GM18505 (cell line): ENCODE measurements around the gene UCK2.

Source experiments
- ATAC-seq: cut with Tn5 transposase; IDR thresholded peaks from one replicate; pipeline ENCODE4 v1.9.1; 2021; ENCODE audit not compliant: unreplicated experiment
- POLR2A ChIP-seq: IDR thresholded peaks from 4 replicates; pipeline ENCODE4 v1.6.1; 2011; ENCODE audit warnings: borderline replicate concordance; ENCODE audit not compliant: insufficient read depth, insufficient read length; ENCODE audit errors: extremely low read depth

The UCK2 gene

GRCh38 chr1:165915932-165916348 lies 88.5 kb downstream of the UCK2 start:
- no peak for ATAC-seq
- no peak for TF ChIP-seq POLR2A

DNA sequence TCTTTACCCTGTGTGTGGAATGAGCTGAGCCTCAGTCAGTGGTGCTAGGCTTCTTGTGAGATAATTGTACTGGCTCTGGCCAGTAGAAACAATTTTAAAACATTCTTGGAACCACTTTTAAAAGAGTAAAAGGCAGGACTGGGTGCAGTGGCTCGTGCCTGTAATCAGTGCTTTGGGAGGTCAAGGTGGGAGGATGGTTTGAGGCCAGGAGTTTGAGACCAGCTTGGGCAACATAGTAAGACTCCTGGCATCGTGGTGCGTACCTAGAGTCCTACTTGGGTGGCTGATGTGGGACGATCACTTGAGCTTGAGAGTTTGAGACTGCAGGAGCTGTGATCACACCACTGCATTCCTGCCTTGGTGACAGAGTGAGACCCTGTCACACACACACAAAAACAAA lies 89.8 kb downstream of the UCK2 start:
- ATAC-seq, result no peak
- TF ChIP-seq POLR2A, result no peak

DNA sequence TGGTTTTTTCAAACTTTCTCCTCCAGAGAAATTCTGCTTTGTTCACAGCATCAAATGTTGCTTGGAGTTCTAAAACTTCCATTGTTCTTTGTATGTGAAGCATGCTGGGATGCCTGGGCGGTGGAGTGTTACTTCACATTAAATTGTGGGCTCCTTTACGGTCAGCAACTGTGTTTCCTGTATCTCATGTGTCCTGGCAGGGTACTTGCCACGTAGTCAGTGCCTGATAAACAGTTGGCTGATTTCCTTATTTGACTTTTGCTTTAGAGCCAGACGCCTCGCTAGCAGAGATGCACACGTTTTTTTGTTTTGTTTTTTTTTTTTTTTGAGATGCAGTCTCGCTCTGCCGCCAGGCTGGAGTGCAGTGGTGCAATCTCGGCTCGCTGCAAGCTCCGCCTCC lies 96.7 kb downstream of the UCK2 start:
- no peak for ATAC-seq
- no peak for TF ChIP-seq POLR2A

DNA sequence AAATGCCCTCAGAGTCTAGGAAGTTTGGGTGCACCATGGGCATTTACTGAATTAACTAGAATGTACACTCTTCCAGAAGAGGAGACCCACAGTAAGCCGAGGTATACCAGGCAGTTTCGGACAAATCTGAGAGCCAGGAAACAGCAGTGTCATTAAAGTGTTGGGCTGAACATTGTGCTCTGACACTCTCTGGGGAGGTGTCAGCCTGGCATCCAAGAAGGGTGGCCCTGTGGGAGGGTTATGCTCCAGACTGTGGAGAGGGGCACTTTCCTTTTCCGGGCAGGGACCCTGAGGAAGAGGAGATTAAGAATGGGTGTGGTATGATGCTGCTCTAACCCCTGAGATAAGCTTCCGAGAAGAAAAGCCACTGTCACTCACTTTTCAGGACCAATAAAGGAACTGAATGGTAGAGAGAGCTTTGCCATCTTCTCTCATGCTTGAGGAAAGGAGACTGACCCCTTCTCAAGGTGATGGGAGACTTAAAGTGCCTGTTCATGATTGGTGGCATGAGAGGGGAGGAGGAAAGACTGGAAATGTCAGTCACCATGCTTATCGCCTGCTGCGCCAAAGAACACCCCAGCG lies 98.2 kb downstream of the UCK2 start:
- no peak for TF ChIP-seq POLR2A
- no peak for ATAC-seq

GRCh38 chr1:165927169-165927568 lies 99.8 kb downstream of the UCK2 start:
- no peak for ATAC-seq
- TF ChIP-seq POLR2A, result no peak

- TF ChIP-seq POLR2A, result no peak
- no peak for ATAC-seq
These were observed 100.8 kb downstream of the UCK2 start for GRCh38 chr1:165928075-165928731.

DNA sequence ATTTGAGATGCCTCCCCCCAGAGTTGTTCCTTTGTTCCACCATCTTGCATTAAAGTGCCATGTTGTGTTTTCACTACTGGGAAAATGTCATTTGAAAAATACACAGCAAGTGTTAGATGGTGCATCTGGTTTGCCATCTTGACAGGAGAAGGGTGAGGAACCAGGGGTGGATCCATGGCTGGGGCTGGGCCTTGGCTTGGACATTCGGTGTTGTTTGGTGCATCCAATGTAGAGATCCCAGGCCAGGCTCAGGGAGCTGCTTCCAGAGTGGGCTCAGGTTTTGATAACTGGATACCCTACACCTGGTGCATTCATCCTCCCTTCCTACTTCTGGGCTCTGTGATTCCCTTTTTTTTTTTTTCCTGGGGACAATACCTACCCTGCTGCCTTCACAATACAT lies 103.5 kb downstream of the UCK2 start:
- TF ChIP-seq POLR2A, result no peak
- ATAC-seq, result no peak

DNA sequence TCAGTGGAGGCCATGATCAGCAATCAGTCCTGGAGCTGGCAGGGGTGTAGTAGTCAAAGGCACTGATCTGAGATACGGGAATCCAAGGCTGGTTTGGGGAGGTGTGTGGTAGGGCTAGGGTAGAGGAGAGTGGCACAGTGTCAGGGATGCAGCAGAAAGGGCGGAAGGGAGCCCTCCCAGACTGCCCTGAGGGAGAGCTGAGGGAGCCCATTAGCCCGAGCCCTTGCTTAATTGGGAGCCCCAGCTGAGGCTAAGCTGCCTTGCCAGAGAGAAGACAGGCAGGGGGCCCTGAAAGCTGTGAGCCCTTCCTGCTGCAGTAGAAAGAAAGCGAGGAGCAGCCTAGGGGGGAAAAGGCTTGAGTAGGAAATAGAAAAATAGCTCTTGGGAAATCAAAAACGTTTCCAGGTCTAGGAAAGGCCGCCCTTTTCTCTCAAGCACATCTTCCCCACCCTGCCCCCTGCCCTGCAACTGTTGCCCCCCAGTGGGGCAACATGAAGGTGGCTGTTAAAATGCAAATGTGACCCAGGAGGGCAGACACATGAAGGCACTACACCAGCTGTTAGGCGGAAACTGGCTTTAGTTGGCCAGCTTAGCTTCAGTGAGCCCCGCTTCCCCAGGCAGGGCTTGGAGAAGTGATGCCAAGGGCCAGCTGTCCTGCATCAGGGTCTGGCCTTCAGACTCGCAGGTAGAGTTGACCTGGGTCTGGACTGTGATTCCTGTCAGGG lies 106.2 kb downstream of the UCK2 start:
- TF ChIP-seq POLR2A, result no peak
- no peak for ATAC-seq

GRCh38 chr1:165936542-165936941 lies 109.1 kb downstream of the UCK2 start:
- TF ChIP-seq POLR2A, result no peak
- no peak for ATAC-seq

DNA sequence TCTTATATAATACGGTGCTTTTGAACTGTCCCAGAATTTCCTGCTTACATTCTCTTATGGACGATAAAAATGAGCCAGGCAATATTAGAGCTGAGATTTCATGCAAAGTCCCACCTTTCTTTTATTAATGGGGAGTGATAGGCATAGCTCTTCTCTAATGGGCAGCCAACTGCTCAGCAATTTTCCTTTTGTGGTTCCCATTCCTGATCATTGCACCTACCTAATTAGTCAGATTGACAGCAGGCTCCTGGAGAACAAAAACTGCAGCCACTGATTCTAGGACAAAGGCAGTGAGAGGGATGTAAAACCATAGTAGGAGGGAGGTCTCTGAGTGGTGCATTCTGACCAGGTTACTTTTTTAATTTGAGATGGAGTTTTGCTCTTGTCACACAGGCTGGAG lies 110.4 kb downstream of the UCK2 start:
- no peak for ATAC-seq
- no peak for TF ChIP-seq POLR2A

DNA sequence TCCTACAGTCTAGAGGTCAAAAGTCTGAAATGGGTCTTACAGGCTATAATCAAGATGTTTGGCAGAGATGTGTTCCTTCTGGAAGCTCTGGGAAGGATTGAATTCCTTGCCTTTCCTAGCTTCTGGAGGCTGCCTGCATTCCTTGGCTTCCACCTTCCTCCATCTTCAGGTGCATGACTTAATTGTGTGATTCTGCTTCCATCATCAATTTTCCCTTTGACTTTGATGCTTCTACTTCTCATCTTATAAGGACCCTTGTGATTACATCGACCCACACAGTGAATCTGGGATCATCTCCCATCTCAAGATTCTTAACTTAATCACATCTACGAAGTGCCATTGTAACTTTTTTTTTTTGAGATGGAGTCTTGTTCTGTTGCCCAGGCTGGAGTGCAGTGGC lies 111.4 kb downstream of the UCK2 start:
- TF ChIP-seq POLR2A, result no peak
- no peak for ATAC-seq

DNA sequence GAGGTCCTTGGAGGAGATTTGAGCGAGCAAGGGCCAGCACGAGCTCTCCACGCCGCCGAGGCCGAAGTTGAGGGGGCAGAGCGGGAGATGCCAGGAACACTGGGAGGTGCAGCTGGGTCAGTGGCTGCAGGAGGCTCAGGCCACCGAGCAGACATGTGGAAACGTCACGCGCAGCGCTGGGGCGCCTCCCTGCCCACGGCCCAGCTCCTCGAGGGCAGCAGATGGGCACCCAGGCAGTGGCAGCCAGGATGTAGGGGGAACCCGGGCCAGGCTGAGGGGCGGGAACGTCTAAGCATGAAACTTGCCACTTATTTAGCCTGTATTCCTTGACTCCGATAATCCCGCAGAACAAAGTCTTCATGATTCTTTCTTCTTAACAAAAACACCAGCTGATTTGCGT lies 114.1 kb downstream of the UCK2 start:
- no peak for ATAC-seq
- TF ChIP-seq POLR2A, result no peak

GRCh38 chr1:165942062-165942461 lies 114.6 kb downstream of the UCK2 start:
- ATAC-seq, result no peak

More at GRCh38 chr1:165942062-165942461, 114.6 kb downstream of the UCK2 start:
- TF ChIP-seq POLR2A, result no peak
